Astrocyte of the spinal cord (primary cell): ENCODE data around the gene ZMYM4.
"Not testable (repeated sequence)": the region's sequence is repeated elsewhere in the genome, so short reads cannot be mapped to it uniquely, and the experiment has no call there.

Experiments
- DNase-seq: peaks from one replicate; pipeline ENCODE4 v3.0.0; 2011; ENCODE audit warnings: low read depth, low spot score
- H3K4me3 ChIP-seq: 2 replicates; pipeline ENCODE4 v1.5.1; 2011; ENCODE audit warnings: low read depth, mild to moderate bottlenecking, low read length, moderate library complexity
- CTCF ChIP-seq: IDR thresholded peaks from 2 replicates; pipeline ENCODE4 v1.5.1; 2012; ENCODE audit warnings: low read depth, mild to moderate bottlenecking, low read length, inconsistent platforms
- in situ Hi-C: cut with HindIII; loops from 2 replicates; pipeline ENCODE4 v1.10.0; 2017; ENCODE audit warnings: low sequenced_read_pairs

Gene ZMYM4

GRCh38 chr1:35231287-35231686 is 37.2 kb upstream of the ZMYM4 start:
- in situ Hi-C loops, result no loop called here
- DNase-seq, result no peak
- no peak for TF ChIP-seq CTCF
- H3K4me3 ChIP-seq, result no peak overlapping the region

DNA sequence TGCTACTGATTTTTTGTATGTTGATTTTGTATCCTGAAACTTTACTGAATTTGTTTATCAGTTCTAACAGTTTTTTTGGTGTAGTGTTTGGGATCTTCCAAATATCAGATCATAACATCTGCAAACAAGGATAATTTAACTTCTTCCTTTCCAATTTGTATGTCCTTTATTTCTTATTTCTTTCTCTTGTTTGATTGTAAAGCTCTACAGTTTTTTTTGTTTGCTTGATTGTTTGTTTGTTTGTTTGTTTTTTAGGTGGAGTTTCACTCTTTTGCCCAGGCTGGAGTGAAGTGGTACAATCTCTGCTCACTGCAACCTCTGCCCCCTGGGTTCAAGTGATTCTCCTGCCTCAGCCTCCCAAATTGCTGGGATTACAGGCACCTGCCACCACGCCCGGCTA is 31.7 kb upstream of the ZMYM4 start:
- H3K4me3 ChIP-seq, in situ Hi-C loops, DNase-seq: not testable (repeated sequence)

DNA sequence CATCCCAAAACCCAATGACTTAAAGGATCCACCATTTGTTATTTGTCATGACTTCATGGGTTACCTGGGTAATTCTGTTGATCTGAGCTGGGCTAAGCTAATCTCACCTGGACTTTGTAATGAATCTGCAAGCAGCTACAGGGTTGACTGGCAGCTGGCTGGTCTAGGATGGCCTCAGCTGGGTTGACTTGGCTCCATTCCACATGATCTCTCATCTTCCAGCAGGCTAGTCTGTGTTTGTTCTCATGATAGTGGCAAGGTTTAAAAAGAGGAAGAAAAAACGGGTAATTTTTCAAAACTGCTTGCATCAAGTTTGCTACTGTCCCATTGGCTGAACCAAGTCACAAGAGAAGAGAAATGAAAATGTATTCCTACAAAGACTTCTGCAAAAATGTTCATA is 24.8 kb upstream of the ZMYM4 start:
- no peak for DNase-seq
- TF ChIP-seq CTCF, result no peak
- in situ Hi-C loops, result no loop called here
- H3K4me3 ChIP-seq, result no peak overlapping the region

- H3K4me3 ChIP-seq, result no peak overlapping the region
- TF ChIP-seq CTCF, result no peak
- in situ Hi-C loops, result no loop called here
- DNase-seq, result no peak
These were observed 21.3 kb upstream of the ZMYM4 start for GRCh38 chr1:35247256-35247655.

- no peak for DNase-seq
- H3K4me3 ChIP-seq, result no peak overlapping the region
- TF ChIP-seq CTCF, result no peak
- in situ Hi-C loops, result no loop called here
These were observed 14.6 kb upstream of the ZMYM4 start for GRCh38 chr1:35253941-35254340.

GRCh38 chr1:35255276-35255675 is 13.2 kb upstream of the ZMYM4 start:
- in situ Hi-C loops, result no loop called here
- H3K4me3 ChIP-seq, result no peak overlapping the region
- TF ChIP-seq CTCF, result no peak
- no peak for DNase-seq

- no peak overlapping the region for H3K4me3 ChIP-seq
- no peak for TF ChIP-seq CTCF
- DNase-seq, result no peak
- in situ Hi-C loops, result no loop called here
These were observed 8.9 kb upstream of the ZMYM4 start for GRCh38 chr1:35259561-35259960.
